Neural progenitor cell (in vitro differentiated cells): ENCODE data around the gene RAB20.

Experiments
- CTCF ChIP-seq: fragments of 200-600 bp; sonication (generic); IDR thresholded peaks from 2 replicates; pipeline ENCODE4 v1.5.1; 2017; ENCODE audit warnings: antibody characterized with exemption, mild to moderate bottlenecking
- EZH2 ChIP-seq: fragments of 200-600 bp; sonication (generic); IDR thresholded peaks from 2 replicates; pipeline ENCODE4 v1.6.1; 2017; ENCODE audit warnings: antibody characterized with exemption, mild to moderate bottlenecking, moderate library complexity
- EZH2phosphoT487 ChIP-seq: fragments of 200-600 bp; sonication (generic); IDR thresholded peaks from 2 replicates; pipeline ENCODE4 v1.6.1; 2017; ENCODE audit warnings: antibody characterized with exemption

GRCh38 chr13:110566171-110566570 is 4.6 kb upstream of the RAB20 start:
- TF ChIP-seq EZH2 = no peak
- no peak for TF ChIP-seq CTCF
- TF ChIP-seq EZH2phosphoT487 = no peak
